ENCODE data around the gene LRRC1.

- TF ChIP-seq EGR1 (IDR thresholded peaks at IDR 0.05; ENCODE audit: borderline replicate concordance in 1 of 2, low read depth in 2 of 2, low read length in 2 of 2), result no peak
- TF ChIP-seq POLR2A (IDR thresholded peaks at IDR 0.05; ENCODE audit: low read depth, low read length), result no peak
- TF ChIP-seq, protein P1, sequence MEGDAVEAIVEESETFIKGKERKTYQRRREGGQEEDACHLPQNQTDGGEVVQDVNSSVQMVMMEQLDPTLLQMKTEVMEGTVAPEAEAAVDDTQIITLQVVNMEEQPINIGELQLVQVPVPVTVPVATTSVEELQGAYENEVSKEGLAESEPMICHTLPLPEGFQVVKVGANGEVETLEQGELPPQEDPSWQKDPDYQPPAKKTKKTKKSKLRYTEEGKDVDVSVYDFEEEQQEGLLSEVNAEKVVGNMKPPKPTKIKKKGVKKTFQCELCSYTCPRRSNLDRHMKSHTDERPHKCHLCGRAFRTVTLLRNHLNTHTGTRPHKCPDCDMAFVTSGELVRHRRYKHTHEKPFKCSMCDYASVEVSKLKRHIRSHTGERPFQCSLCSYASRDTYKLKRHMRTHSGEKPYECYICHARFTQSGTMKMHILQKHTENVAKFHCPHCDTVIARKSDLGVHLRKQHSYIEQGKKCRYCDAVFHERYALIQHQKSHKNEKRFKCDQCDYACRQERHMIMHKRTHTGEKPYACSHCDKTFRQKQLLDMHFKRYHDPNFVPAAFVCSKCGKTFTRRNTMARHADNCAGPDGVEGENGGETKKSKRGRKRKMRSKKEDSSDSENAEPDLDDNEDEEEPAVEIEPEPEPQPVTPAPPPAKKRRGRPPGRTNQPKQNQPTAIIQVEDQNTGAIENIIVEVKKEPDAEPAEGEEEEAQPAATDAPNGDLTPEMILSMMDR (IDR thresholded peaks at IDR 0.05 in 2 of 3, conservative IDR thresholded peaks at IDR 0.05 in 1 of 3; ENCODE audit: control insufficient read depth in 2 of 3, extremely low read depth in 1 of 3, insufficient read depth in 1 of 3, low read depth in 3 of 3, low read length in 3 of 3), result no peak
- TF ChIP-seq, protein P2, sequence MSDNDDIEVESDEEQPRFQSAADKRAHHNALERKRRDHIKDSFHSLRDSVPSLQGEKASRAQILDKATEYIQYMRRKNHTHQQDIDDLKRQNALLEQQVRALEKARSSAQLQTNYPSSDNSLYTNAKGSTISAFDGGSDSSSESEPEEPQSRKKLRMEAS (IDR thresholded peaks at IDR 0.05; ENCODE audit: low read depth, low read length), result no peak
- no peak for TF ChIP-seq GATAD2B (conservative IDR thresholded peaks at IDR 0.05; ENCODE audit: low read depth)
- TF ChIP-seq RAD21 (IDR thresholded peaks at IDR 0.05; ENCODE audit: insufficient read depth, low read depth, low read length), result no peak
These were observed 84.0 kb downstream of the LRRC1 start for GRCh38 chr6:53878808-53879207.

All from GM12878 (cell line).